ENCODE results near the gene CLRN3.

CLRN3 gene

DNA sequence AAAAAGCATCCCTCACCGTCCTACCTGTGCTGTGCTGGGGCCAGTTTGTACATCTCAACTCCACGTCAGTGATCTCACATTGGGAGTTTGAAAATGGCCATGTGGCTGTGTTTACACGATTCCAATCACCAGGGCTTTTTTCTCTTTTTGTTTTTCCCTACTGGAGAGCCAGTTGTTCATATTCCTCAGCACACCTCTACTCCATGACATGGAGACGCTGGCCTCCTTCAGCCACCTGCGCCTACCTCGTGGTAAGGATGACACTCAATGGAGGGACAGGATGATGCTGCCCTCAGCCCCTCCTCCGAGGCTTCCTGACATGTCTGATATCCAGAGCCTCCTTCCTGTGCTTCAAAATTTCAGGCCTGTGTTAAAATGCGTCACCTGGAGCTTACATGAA lies 10.3 kb downstream of the CLRN3 start:
- Histone ChIP-seq H4K8ac (ENCODE audit: low read depth, low read length) (no peak overlapping the region), H3K4me3 (ENCODE audit: low read length in 2 of 2) (no peak overlapping the region), H3K18ac (ENCODE audit: low read length) (no peak overlapping the region), H3K9me3 (replicated peaks in 1 of 2; ENCODE audit: control insufficient read depth in 2 of 2, insufficient read depth in 1 of 2, low read depth in 1 of 2, low read length in 2 of 2) (no peaks in the 10 kb centered on the region), H3K79me1 (ENCODE audit: low read depth, low read length) (no peaks in the 10 kb centered on the region), H2BK5ac (ENCODE audit: low read length) (no peak overlapping the region), H3K27me3 (ENCODE audit: control insufficient read depth in 3 of 3, insufficient read depth in 3 of 3, low read depth in 1 of 3, low read length in 3 of 3) (peaks cover 0 to 5% (median 0%) of the 10 kb centered on the region in 3 experiments), H3K36me3 (replicated peaks in 1 of 2; ENCODE audit: control insufficient read depth in 2 of 2, insufficient read depth in 2 of 2, low read length in 2 of 2) (no peaks in the 10 kb centered on the region), H3K4me2 (ENCODE audit: insufficient read depth, low read length, poor library complexity, severe bottlenecking) (no peak overlapping the region), H2BK12ac (ENCODE audit: low read length) (no peak overlapping the region), H4K91ac (ENCODE audit: low read depth, low read length, poor library complexity) (no peak overlapping the region), H2AFZ (ENCODE audit: low read length) (no peak overlapping the region), H2BK120ac (ENCODE audit: low read depth, low read length) (no peak overlapping the region), H2AK5ac (ENCODE audit: low read depth, low read length) (no peak overlapping the region), H3K23ac (ENCODE audit: low read depth, low read length, poor library complexity) (no peak overlapping the region), H3K9ac (ENCODE audit: low read depth, low read length, poor library complexity) (no peak overlapping the region), H3K4ac (ENCODE audit: low read length) (no peak overlapping the region), H2BK15ac (ENCODE audit: low read length) (no peak overlapping the region), H3K14ac (ENCODE audit: low read length) (no peak overlapping the region), H3K27ac (replicated peaks; ENCODE audit: low read length) (no peak overlapping the region), H3K4me1 (ENCODE audit: control insufficient read depth in 2 of 2, insufficient read depth in 1 of 2, low read depth in 1 of 2, low read length in 2 of 2) (peaks cover 0 to 2% of the 10 kb centered on the region in 2 donors)
- no CpG with 5 or more reads among the region's 8 CpGs for WGBS, 2 donors (ENCODE audit: extremely low coverage in 2 of 2, insufficient read length in 2 of 2, insufficient replicate concordance in 1 of 2)
- no peak for DNase-seq (ENCODE audit: low spot score)

DNA sequence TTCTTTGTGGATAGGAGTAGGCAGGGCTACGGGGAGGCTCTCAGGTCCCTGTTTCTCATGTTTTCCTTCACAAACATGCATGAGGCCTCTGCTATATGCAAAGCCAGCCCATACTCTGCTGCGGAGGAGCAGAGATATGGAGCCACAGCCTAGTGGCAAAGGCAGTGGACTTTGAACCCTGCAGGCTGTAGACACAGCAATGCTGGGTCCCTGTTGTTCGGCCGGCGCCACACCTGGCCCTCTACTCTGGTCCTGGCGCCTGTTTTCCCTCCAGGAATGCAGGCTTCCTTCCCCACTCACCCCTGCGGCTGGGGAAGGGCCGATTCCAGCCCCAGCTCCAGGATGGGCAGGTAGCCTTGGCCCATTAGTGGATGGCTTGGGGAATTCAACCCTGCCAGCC lies 11.5 kb downstream of the CLRN3 start:
- no CpG with 5 or more reads among the region's 8 CpGs for WGBS, 2 donors (ENCODE audit: extremely low coverage in 2 of 2, insufficient read length in 2 of 2, insufficient replicate concordance in 1 of 2)
- Histone ChIP-seq H4K91ac (ENCODE audit: low read depth, low read length, poor library complexity) (no peak overlapping the region), H2AK5ac (ENCODE audit: low read depth, low read length) (no peak overlapping the region)

DNA sequence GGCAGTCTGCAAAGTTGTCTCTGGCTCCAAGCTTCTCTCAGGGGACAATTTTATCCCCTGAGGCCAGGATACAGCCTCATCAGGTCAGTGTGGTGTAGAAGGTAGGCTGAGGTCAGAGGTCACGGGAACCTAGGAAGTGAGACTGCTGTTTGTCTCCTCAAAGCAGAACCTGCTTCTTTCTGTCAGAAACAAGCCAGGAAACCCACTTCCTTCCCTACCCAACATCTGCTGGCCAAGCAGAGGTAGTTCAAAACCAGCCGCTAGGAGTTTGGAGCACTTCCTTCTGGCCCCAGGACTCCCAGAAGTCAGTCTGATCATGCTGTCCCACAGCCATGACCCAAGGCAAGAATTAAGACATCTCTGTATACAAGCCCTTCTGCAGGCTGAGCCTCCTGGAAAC lies 12.2 kb downstream of the CLRN3 start:
- no peak overlapping the region for H3K18ac ChIP-seq (ENCODE audit: low read length)
- no peak overlapping the region for H3K4me3 ChIP-seq (ENCODE audit: low read length in 2 of 2)
- H3K27me3 ChIP-seq (ENCODE audit: control insufficient read depth in 3 of 3, insufficient read depth in 3 of 3, low read depth in 1 of 3, low read length in 3 of 3): peaks cover 0 to 5% (median 0%) of the 10 kb centered on the region in 3 experiments
- H2BK12ac ChIP-seq (ENCODE audit: low read length): no peak overlapping the region
- H3K23ac ChIP-seq (ENCODE audit: low read depth, low read length, poor library complexity): no peak overlapping the region
- peaks cover 0 to 2% of the 10 kb centered on the region in 2 donors for H3K4me1 ChIP-seq (ENCODE audit: control insufficient read depth in 2 of 2, insufficient read depth in 1 of 2, low read depth in 1 of 2, low read length in 2 of 2)
- no peaks in the 10 kb centered on the region for H3K79me1 ChIP-seq (ENCODE audit: low read depth, low read length)
- DNase-seq (ENCODE audit: low spot score): no peak
- no peak overlapping the region for H4K8ac ChIP-seq (ENCODE audit: low read depth, low read length)
- H3K4ac ChIP-seq (ENCODE audit: low read length): no peak overlapping the region
- H3K36me3 ChIP-seq (replicated peaks in 1 of 2; ENCODE audit: control insufficient read depth in 2 of 2, insufficient read depth in 2 of 2, low read length in 2 of 2): no peaks in the 10 kb centered on the region
- no peak overlapping the region for H2BK120ac ChIP-seq (ENCODE audit: low read depth, low read length)
- H3K14ac ChIP-seq (ENCODE audit: low read length): no peak overlapping the region
- no peak overlapping the region for H3K9ac ChIP-seq (ENCODE audit: low read depth, low read length, poor library complexity)
- no peak overlapping the region for H3K4me2 ChIP-seq (ENCODE audit: insufficient read depth, low read length, poor library complexity, severe bottlenecking)
- WGBS, 2 donors (ENCODE audit: extremely low coverage in 2 of 2, insufficient read length in 2 of 2, insufficient replicate concordance in 1 of 2): no CpG with 5 or more reads among the region's 2 CpGs
- no peak overlapping the region for H2AFZ ChIP-seq (ENCODE audit: low read length)
- no peak overlapping the region for H2BK15ac ChIP-seq (ENCODE audit: low read length)
- H2AK5ac ChIP-seq (ENCODE audit: low read depth, low read length): no peak overlapping the region
- no peaks in the 10 kb centered on the region for H3K9me3 ChIP-seq (replicated peaks in 1 of 2; ENCODE audit: control insufficient read depth in 2 of 2, insufficient read depth in 1 of 2, low read depth in 1 of 2, low read length in 2 of 2)
- H4K91ac ChIP-seq (ENCODE audit: low read depth, low read length, poor library complexity): no peak overlapping the region
- no peak overlapping the region for H2BK5ac ChIP-seq (ENCODE audit: low read length)
- H3K27ac ChIP-seq (replicated peaks; ENCODE audit: low read length): no peak overlapping the region

More for the DNA sequence above, 11.5 kb downstream of the CLRN3 start:
- H4K8ac ChIP-seq (ENCODE audit: low read depth, low read length): no peak overlapping the region
- no peak for DNase-seq (ENCODE audit: low spot score)
- no peak overlapping the region for H3K9ac ChIP-seq (ENCODE audit: low read depth, low read length, poor library complexity)
- H3K4me3 ChIP-seq (ENCODE audit: low read length in 2 of 2): no peak overlapping the region
- H3K18ac ChIP-seq (ENCODE audit: low read length): peak overlapping the region; percentile 42
- no peak overlapping the region for H2BK15ac ChIP-seq (ENCODE audit: low read length)
- no peaks in the 10 kb centered on the region for H3K9me3 ChIP-seq (replicated peaks in 1 of 2; ENCODE audit: control insufficient read depth in 2 of 2, insufficient read depth in 1 of 2, low read depth in 1 of 2, low read length in 2 of 2)
- no peak overlapping the region for H2BK5ac ChIP-seq (ENCODE audit: low read length)
- no peaks in the 10 kb centered on the region for H3K79me1 ChIP-seq (ENCODE audit: low read depth, low read length)
- no peak overlapping the region for H3K4ac ChIP-seq (ENCODE audit: low read length)
- H3K4me1 ChIP-seq (ENCODE audit: control insufficient read depth in 2 of 2, insufficient read depth in 1 of 2, low read depth in 1 of 2, low read length in 2 of 2): peaks cover 0 to 2% of the 10 kb centered on the region in 2 donors
- no peak overlapping the region for H3K4me2 ChIP-seq (ENCODE audit: insufficient read depth, low read length, poor library complexity, severe bottlenecking)
- no peak overlapping the region for H3K27ac ChIP-seq (replicated peaks; ENCODE audit: low read length)
- H2BK12ac ChIP-seq (ENCODE audit: low read length): no peak overlapping the region
- H3K36me3 ChIP-seq (replicated peaks in 1 of 2; ENCODE audit: control insufficient read depth in 2 of 2, insufficient read depth in 2 of 2, low read length in 2 of 2): no peaks in the 10 kb centered on the region
- peak overlapping the region; percentile 13 for H3K14ac ChIP-seq (ENCODE audit: low read length)
- H2BK120ac ChIP-seq (ENCODE audit: low read depth, low read length): no peak overlapping the region
- H2AFZ ChIP-seq (ENCODE audit: low read length): no peak overlapping the region
- peaks cover 0 to 5% (median 0%) of the 10 kb centered on the region in 3 experiments for H3K27me3 ChIP-seq (ENCODE audit: control insufficient read depth in 3 of 3, insufficient read depth in 3 of 3, low read depth in 1 of 3, low read length in 3 of 3)
- no peak overlapping the region for H3K23ac ChIP-seq (ENCODE audit: low read depth, low read length, poor library complexity)

DNA sequence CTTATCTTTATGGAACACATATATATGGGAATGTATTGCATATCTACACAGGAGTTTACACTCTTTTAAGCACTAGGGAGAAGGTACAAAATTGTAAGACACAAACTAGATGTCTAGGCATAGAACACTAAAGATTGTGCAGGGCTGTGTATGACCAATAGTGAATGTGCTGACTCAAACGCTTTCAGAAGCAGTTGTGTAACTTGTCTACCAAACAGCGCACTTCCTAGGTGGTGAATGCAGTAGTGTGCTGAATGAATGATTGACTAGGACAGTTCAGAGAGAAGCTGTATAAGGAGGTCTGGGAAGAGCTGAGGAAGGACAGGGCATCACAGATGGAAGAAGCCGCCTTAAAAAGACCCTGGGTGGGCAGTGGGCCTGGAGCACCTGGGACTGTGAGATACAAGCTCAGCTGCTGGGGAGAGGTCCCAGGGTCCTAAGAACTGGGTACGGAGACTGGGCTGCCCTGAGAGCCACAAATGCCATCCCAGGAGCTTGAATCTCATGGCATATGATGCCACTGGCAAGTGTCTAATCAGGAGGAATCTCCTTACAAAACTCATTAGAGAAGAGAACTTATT lies 14.2 kb downstream of the CLRN3 start:
- H4K91ac ChIP-seq (ENCODE audit: low read depth, low read length, poor library complexity): no peak overlapping the region
- H3K4me2 ChIP-seq (ENCODE audit: insufficient read depth, low read length, poor library complexity, severe bottlenecking): no peak overlapping the region
- no peak overlapping the region for H2BK120ac ChIP-seq (ENCODE audit: low read depth, low read length)
- H3K79me1 ChIP-seq (ENCODE audit: low read depth, low read length): no peaks in the 10 kb centered on the region
- H3K4ac ChIP-seq (ENCODE audit: low read length): no peak overlapping the region
- no peaks in the 10 kb centered on the region for H3K36me3 ChIP-seq (replicated peaks in 1 of 2; ENCODE audit: control insufficient read depth in 2 of 2, insufficient read depth in 2 of 2, low read length in 2 of 2)
- no CpG with 5 or more reads among the region's 4 CpGs for WGBS, 2 donors (ENCODE audit: extremely low coverage in 2 of 2, insufficient read length in 2 of 2, insufficient replicate concordance in 1 of 2)
- H3K9me3 ChIP-seq (replicated peaks in 1 of 2; ENCODE audit: control insufficient read depth in 2 of 2, insufficient read depth in 1 of 2, low read depth in 1 of 2, low read length in 2 of 2): no peaks in the 10 kb centered on the region
- no peak overlapping the region for H3K9ac ChIP-seq (ENCODE audit: low read depth, low read length, poor library complexity)
- no peak for DNase-seq (ENCODE audit: low spot score)
- H4K8ac ChIP-seq (ENCODE audit: low read depth, low read length): no peak overlapping the region
- peaks cover 0 to 7% of the 10 kb centered on the region in 2 donors for H3K4me1 ChIP-seq (ENCODE audit: control insufficient read depth in 2 of 2, insufficient read depth in 1 of 2, low read depth in 1 of 2, low read length in 2 of 2)
- H2BK12ac ChIP-seq (ENCODE audit: low read length): no peak overlapping the region
- H3K27me3 ChIP-seq (ENCODE audit: control insufficient read depth in 3 of 3, insufficient read depth in 3 of 3, low read depth in 1 of 3, low read length in 3 of 3): peaks cover 0 to 5% (median 0%) of the 10 kb centered on the region in 3 experiments
- H2AFZ ChIP-seq (ENCODE audit: low read length): no peak overlapping the region
- H3K23ac ChIP-seq (ENCODE audit: low read depth, low read length, poor library complexity): no peak overlapping the region
- no peak overlapping the region for H2AK5ac ChIP-seq (ENCODE audit: low read depth, low read length)
- H3K14ac ChIP-seq (ENCODE audit: low read length): no peak overlapping the region
- H3K18ac ChIP-seq (ENCODE audit: low read length): no peak overlapping the region
- H3K4me3 ChIP-seq (ENCODE audit: low read length in 2 of 2): no peak overlapping the region
- no peak overlapping the region for H2BK15ac ChIP-seq (ENCODE audit: low read length)
- H3K27ac ChIP-seq (replicated peaks; ENCODE audit: low read length): no peak overlapping the region
- no peak overlapping the region for H2BK5ac ChIP-seq (ENCODE audit: low read length)
